GM19240 (cell line): ENCODE data around the gene GNGT2.

Experiments
- DNase-seq: peaks from one replicate; pipeline ENCODE4 v3.0.0; 2011; ENCODE audit warnings: low spot score; ENCODE audit not compliant: insufficient read length

GNGT2 gene

GRCh38 chr17:49210158-49211029, at the start of gene GNGT2, which contains the start of gene ABI3:
Gene GNGT2, minus strand, starts transcription at chr17:49210574. Its CDS starts 3,152 bp downstream, at chr17:49207422.
Gene ABI3, plus strand, starts transcription at chr17:49210707. Its CDS starts 18 bp downstream, at chr17:49210725.
- peak; percentile 92 for DNase-seq

GRCh38 chr17:49259663-49260010, 49.3 kb upstream of the GNGT2 start:
- no peak for DNase-seq

GRCh38 chr17:49258394-49258793, 48.0 kb upstream of the GNGT2 start:
- no peak for DNase-seq

GRCh38 chr17:49255125-49255524, 44.8 kb upstream of the GNGT2 start:
- DNase-seq = no peak

- DNase-seq = no peak
Measured at GRCh38 chr17:49254066-49254465, 43.7 kb upstream of the GNGT2 start.

- no peak for DNase-seq
Measured at GRCh38 chr17:49252148-49252695, 41.8 kb upstream of the GNGT2 start.

GRCh38 chr17:49249890-49250522, 39.6 kb upstream of the GNGT2 start:
- no peak for DNase-seq

GRCh38 chr17:49249292-49249794, 39.0 kb upstream of the GNGT2 start:
- no peak for DNase-seq

- no peak for DNase-seq
Measured at GRCh38 chr17:49247944-49248343, 37.6 kb upstream of the GNGT2 start.

- no peak for DNase-seq
Measured at GRCh38 chr17:49244839-49245238, 34.5 kb upstream of the GNGT2 start.

- no peak for DNase-seq
Measured at GRCh38 chr17:49242813-49243212, 32.4 kb upstream of the GNGT2 start.

GRCh38 chr17:49241692-49242397, 31.5 kb upstream of the GNGT2 start:
- DNase-seq = no peak

- no peak for DNase-seq
Measured at GRCh38 chr17:49241040-49241439, 30.7 kb upstream of the GNGT2 start.

GRCh38 chr17:49240619-49241018, 30.2 kb upstream of the GNGT2 start:
- DNase-seq = no peak

GRCh38 chr17:49239963-49240362, 29.6 kb upstream of the GNGT2 start:
- no peak for DNase-seq

GRCh38 chr17:49235896-49236295, 25.5 kb upstream of the GNGT2 start:
- no peak for DNase-seq

GRCh38 chr17:49234509-49235080, 24.2 kb upstream of the GNGT2 start:
- no peak for DNase-seq

GRCh38 chr17:49231563-49231894, 21.2 kb upstream of the GNGT2 start:
- no peak for DNase-seq

- peak; percentile 88 for DNase-seq
Measured at GRCh38 chr17:49230636-49231562, 20.5 kb upstream of the GNGT2 start, which contains the start of gene PHOSPHO1. Gene PHOSPHO1, minus strand, starts transcription at chr17:49230787. Its CDS starts 4,096 bp downstream, at chr17:49226691.
